PC-3 (cell line): ENCODE measurements around the gene GPATCH3. TPM values are rescaled to one million over a fixed set of nuclear protein-coding genes. Genes with fewer than 3 reads are reported as not detected.

Experiments used
- ATAC-seq: fragments of 200-7000 bp; cut with Tn5 transposase; 2 replicates; pipeline ENCODE4 v1.9.1; 2020; ENCODE audit warnings: mild to moderate bottlenecking, moderate library complexity
- BruUV-seq: library from RNA; stranded (reverse); fragments of 400-500 nt; replicated peaks from 2 replicates; lab custom pipeline; 2021; lab: Mats Ljungman, UMichigan
- CTCF ChIA-PET: fragments of 300-600 bp; sonication (Branson Sonifier 250); formaldehyde crosslinking; loops from one replicate; lab custom pipeline; 2022; ENCODE audit warnings: antibody characterized with exemption; lab: Charles Lee
- POLR2A ChIA-PET: fragments of 300-600 bp; sonication (Branson Sonifier 250); formaldehyde crosslinking; loops from one replicate; lab custom pipeline; 2022; ENCODE audit warnings: antibody characterized with exemption; ENCODE audit not compliant: unreplicated experiment; lab: Charles Lee
- DNase-seq: peaks from one replicate; pipeline ENCODE4 v3.0.0-alpha.2; 2015
- H2AFZ ChIP-seq: fragments of 300-600 bp; sonication (generic); 2 replicates; pipeline ENCODE4 v1.6.0; 2016; ENCODE audit warnings: antibody characterized with exemption, low read length
- H3F3A ChIP-seq: fragments of 300-600 bp; sonication (generic); one replicate; pipeline ENCODE4 v1.6.0; 2017; ENCODE audit warnings: antibody characterized with exemption, low read length, control low read depth, mild to moderate bottlenecking; ENCODE audit not compliant: unreplicated experiment
- H3K27ac ChIP-seq: fragments of 300-600 bp; sonication (generic); 2 replicates; pipeline ENCODE4 v1.5.1; 2016; ENCODE audit warnings: mild to moderate bottlenecking, low read length
- H3K27me3 ChIP-seq: fragments of 300-600 bp; sonication (generic); 2 replicates; pipeline ENCODE4 v1.6.1; 2016; ENCODE audit warnings: low read length, mixed read lengths
- H3K36me3 ChIP-seq: fragments of 300-600 bp; sonication (generic); 2 replicates; pipeline ENCODE4 v1.6.1; 2016; ENCODE audit warnings: low read depth, mixed run types, low read length, mixed read lengths
- H3K4me1 ChIP-seq: fragments of 300-600 bp; sonication (generic); 2 replicates; pipeline ENCODE4 v1.5.1; 2016; ENCODE audit warnings: low read length; ENCODE audit not compliant: insufficient read depth
- H3K4me2 ChIP-seq: fragments of 300-600 bp; sonication (generic); 2 replicates; pipeline ENCODE4 v1.6.0; 2016; ENCODE audit warnings: low read length
- H3K4me3 ChIP-seq: fragments of 300-600 bp; sonication (generic); 2 replicates; pipeline ENCODE4 v1.5.1; 2016; ENCODE audit warnings: mild to moderate bottlenecking, low read length, mixed read lengths
- H3K79me2 ChIP-seq: fragments of 300-600 bp; sonication (generic); 2 replicates; pipeline ENCODE4 v1.6.1; 2017; ENCODE audit warnings: low read length, mixed read lengths
- H3K9ac ChIP-seq: fragments of 300-600 bp; sonication (generic); 2 replicates; pipeline ENCODE4 v1.6.0; 2016; ENCODE audit warnings: mild to moderate bottlenecking, low read length
- H3K9me2 ChIP-seq: fragments of 300-600 bp; sonication (generic); replicated peaks from 2 replicates; pipeline ENCODE4 v1.6.1; 2016; ENCODE audit warnings: mixed run types, low read length, mixed read lengths
- H3K9me3 ChIP-seq: fragments of 300-600 bp; sonication (generic); 2 replicates; pipeline ENCODE4 v1.6.1; 2016; ENCODE audit warnings: low read length, mixed read lengths
- H4K20me1 ChIP-seq: fragments of 300-600 bp; sonication (generic); 2 replicates; pipeline ENCODE4 v1.6.1; 2016; ENCODE audit warnings: low read length, mixed read lengths
- CTCF ChIP-seq: fragments of 300-600 bp; sonication (generic); conservative IDR thresholded peaks from 2 replicates; pipeline ENCODE4 v1.5.1; 2017; ENCODE audit warnings: antibody characterized with exemption, low read depth, mild to moderate bottlenecking, low read length
- EZH2 ChIP-seq: fragments of 300-600 bp; sonication (generic); IDR thresholded peaks from one replicate; pipeline ENCODE4 v1.6.1; 2017; ENCODE audit warnings: antibody characterized with exemption, mild to moderate bottlenecking, low read length; ENCODE audit not compliant: unreplicated experiment
- EZH2phosphoT487 ChIP-seq: fragments of 300-600 bp; sonication (generic); IDR thresholded peaks from 2 replicates; pipeline ENCODE4 v1.6.1; 2018; ENCODE audit warnings: mild to moderate bottlenecking, antibody characterized with exemption, low read length, borderline replicate concordance
- intact Hi-C: fragments of 100-400 bp; cut with micrococcal nuclease; formaldehyde crosslinking; loops from 2 replicates; pipeline ENCODE4 v1.9.0; 2023
- total RNA-seq: library from RNA; depleted of rRNA; stranded (reverse); fragments of >200 nt; gene quantifications from 2 replicates; pipeline ENCODE4 v1.2.3, GENCODE V29; 2014

The GPATCH3 gene
- total RNA-seq, 1 experiment from 2014 or later = 18.8 TPM

GRCh38 chr1:26900815-26901511 lies 696 bp upstream of the GPATCH3 start:
- Histone ChIP-seq H3K36me3 (peaks cover 3% of the 10 kb centered on the region; the same call in 1 of the 2 replicates), H3K9me3 (no peaks in the 10 kb centered on the region), H3K9me2 (no peaks in the 10 kb centered on the region), H3K27me3 (no peaks in the 10 kb centered on the region), H2AFZ (peak overlapping the region; percentile 82), H3K27ac (peak overlapping the region; percentile 64), H3K9ac (peak overlapping the region; percentile 90), H3K79me2 (peaks cover 34% of the 10 kb centered on the region), H3K4me1 (peaks cover 13% of the 10 kb centered on the region), H4K20me1 (no peaks in the 10 kb centered on the region; the same call in 1 of the 2 replicates), H3K4me2 (peak overlapping the region; percentile 85), H3F3A (no peaks in the 10 kb centered on the region), H3K4me3 (peak overlapping the region; percentile 89)
- intact Hi-C loops = no loop called here
- TF ChIP-seq CTCF (no peak), EZH2phosphoT487 (no peak), EZH2 (no peak)
- no TSS peak for BruUV-seq
- DNase-seq (no peak), ATAC-seq (no peak)
- ChIA-PET POLR2A (interaction anchor here (1.0 to 1.1 kb wide), 2 partner anchors 93 to 202 kb away, joined by 3 to 4 read pairs; no protein-coding TSS in a partner anchor), CTCF (interaction anchor here (0.6 kb wide), 1 partner anchor 192 kb away, joined by 4 read pairs; no protein-coding TSS in a partner anchor)

GRCh38 chr1:26897351-26897750 lies 2.9 kb downstream of the GPATCH3 start:
- H3K4me1 ChIP-seq = peaks cover 13% of the 10 kb centered on the region
- no peak for TF ChIP-seq EZH2
- TF ChIP-seq EZH2phosphoT487 = no peak
- no peak for TF ChIP-seq CTCF
- no peaks in the 10 kb centered on the region for H3F3A ChIP-seq
- DNase-seq (no peak), ATAC-seq (no peak)
- no TSS peak for BruUV-seq
- no peaks in the 10 kb centered on the region for H3K27me3 ChIP-seq
- H2AFZ ChIP-seq = no peak overlapping the region
- H3K27ac ChIP-seq = no peak overlapping the region
- ChIA-PET CTCF (no interaction called here), POLR2A (no interaction called here)
- peaks cover 34% of the 10 kb centered on the region for H3K79me2 ChIP-seq
- H3K9ac ChIP-seq = no peak overlapping the region
- peaks cover 20% of the 10 kb centered on the region for H3K36me3 ChIP-seq
- no peak overlapping the region for H3K4me3 ChIP-seq
- intact Hi-C loops = no loop called here
- no peaks in the 10 kb centered on the region for H3K9me3 ChIP-seq
- no peaks in the 10 kb centered on the region; the same call in 1 of the 2 replicates for H4K20me1 ChIP-seq
- H3K4me2 ChIP-seq = no peak overlapping the region
- no peaks in the 10 kb centered on the region for H3K9me2 ChIP-seq

- Histone ChIP-seq H2AFZ (no peak overlapping the region), H3K27ac (no peak overlapping the region), H3K4me2 (no peak overlapping the region), H3K4me1 (peaks cover 14% of the 10 kb centered on the region), H3K36me3 (peaks cover 21% of the 10 kb centered on the region), H3K79me2 (peaks cover 26% of the 10 kb centered on the region), H4K20me1 (no peaks in the 10 kb centered on the region; the same call in 1 of the 2 replicates), H3F3A (no peaks in the 10 kb centered on the region), H3K9ac (no peak overlapping the region), H3K27me3 (no peaks in the 10 kb centered on the region), H3K9me2 (no peaks in the 10 kb centered on the region), H3K9me3 (no peaks in the 10 kb centered on the region), H3K4me3 (no peak overlapping the region)
- ATAC-seq = no peak
- CTCF ChIA-PET = no interaction called here
- no TSS peak for BruUV-seq
- DNase-seq = no peak
- intact Hi-C loops = no loop called here
- no peak for TF ChIP-seq EZH2
- TF ChIP-seq CTCF = no peak
- no peak for TF ChIP-seq EZH2phosphoT487
- POLR2A ChIA-PET = no interaction called here
Measured at GRCh38 chr1:26894263-26894662, 6.0 kb downstream of the GPATCH3 start.
